Activated CD4-positive, alpha-beta T cell treated with anti-CD3 and anti-CD28 coated beads, Interleukin-2, amount 10 ng/mL, durations not matched to agents 24 days and 14 days (primary cell): ENCODE measurements around the gene DNMT3A. TPM values are rescaled to one million over a fixed set of nuclear protein-coding genes. Genes with fewer than 3 reads are reported as not detected.
"Not testable (repeated sequence)": the region's sequence is repeated elsewhere in the genome, so short reads cannot be mapped to it uniquely, and the experiment has no call there.

Source experiments
- DNase-seq: peaks from one replicate; pipeline ENCODE4 v3.0.0; 2022
- H3K27ac Mint-ChIP-seq: one replicate; pipeline ENCODE4 v1.8.0; 2022; ENCODE audit warnings: mild to moderate bottlenecking, mixed read lengths
- H3K27me3 Mint-ChIP-seq: one replicate; pipeline ENCODE4 v1.8.0; 2022; ENCODE audit warnings: mixed read lengths
- H3K36me3 Mint-ChIP-seq: one replicate; pipeline ENCODE4 v1.8.0; 2022; ENCODE audit warnings: low read depth, mild to moderate bottlenecking, mixed read lengths
- H3K4me1 Mint-ChIP-seq: one replicate; pipeline ENCODE4 v1.8.0; 2021; ENCODE audit warnings: mixed read lengths
- H3K4me3 Mint-ChIP-seq: one replicate; pipeline ENCODE4 v1.8.0; 2022; ENCODE audit warnings: mild to moderate bottlenecking, moderate library complexity, mixed read lengths
- H3K9me3 Mint-ChIP-seq: one replicate; pipeline ENCODE4 v1.8.0; 2021; ENCODE audit warnings: mixed read lengths
- intact Hi-C: fragments of 100-400 bp; cut with micrococcal nuclease; formaldehyde crosslinking; loops from one replicate; pipeline ENCODE4 v1.15.1; 2023
- total RNA-seq: library from RNA; stranded (reverse); gene quantifications from 2 replicates; pipeline ENCODE4 v1.2.3, GENCODE V29; 2022

DNMT3A gene
- total RNA-seq, 1 donor from 2014 or later = 102 TPM

- H3K4me3 Mint-ChIP-seq = peak overlapping the region; percentile 77
Observed at GRCh38 chr2:25215948-25216679, 125.6 kb downstream of the DNMT3A start.

GRCh38 chr2:25215232-25215631, 126.5 kb downstream of the DNMT3A start:
- Mint-ChIP-seq H3K27me3 (no peaks in the 10 kb centered on the region), H3K4me3 (peak overlapping the region; percentile 50), H3K4me1 (peaks cover 7% of the 10 kb centered on the region), H3K36me3 (no peaks in the 10 kb centered on the region), H3K9me3 (no peaks in the 10 kb centered on the region), H3K27ac (peak overlapping the region; percentile 68)
- DNase-seq = no peak
- intact Hi-C loops = no loop called here

More at GRCh38 chr2:25215948-25216679, 125.6 kb downstream of the DNMT3A start:
- Mint-ChIP-seq H3K36me3 (no peaks in the 10 kb centered on the region), H3K4me1 (peaks cover 5% of the 10 kb centered on the region), H3K27me3 (no peaks in the 10 kb centered on the region), H3K9me3 (no peaks in the 10 kb centered on the region), H3K27ac (peak overlapping the region; percentile 68)
- DNase-seq = peak; percentile 96
- intact Hi-C loops = no loop called here

GRCh38 chr2:25213229-25213628, 128.5 kb downstream of the DNMT3A start:
- H3K9me3 Mint-ChIP-seq = no peaks in the 10 kb centered on the region
- H3K36me3 Mint-ChIP-seq = no peaks in the 10 kb centered on the region
- DNase-seq = no peak
- no peaks in the 10 kb centered on the region for H3K27me3 Mint-ChIP-seq
- intact Hi-C loops = no loop called here
- no peak overlapping the region for H3K27ac Mint-ChIP-seq
- H3K4me3 Mint-ChIP-seq = no peak overlapping the region
- H3K4me1 Mint-ChIP-seq = peaks cover 12% of the 10 kb centered on the region

DNA sequence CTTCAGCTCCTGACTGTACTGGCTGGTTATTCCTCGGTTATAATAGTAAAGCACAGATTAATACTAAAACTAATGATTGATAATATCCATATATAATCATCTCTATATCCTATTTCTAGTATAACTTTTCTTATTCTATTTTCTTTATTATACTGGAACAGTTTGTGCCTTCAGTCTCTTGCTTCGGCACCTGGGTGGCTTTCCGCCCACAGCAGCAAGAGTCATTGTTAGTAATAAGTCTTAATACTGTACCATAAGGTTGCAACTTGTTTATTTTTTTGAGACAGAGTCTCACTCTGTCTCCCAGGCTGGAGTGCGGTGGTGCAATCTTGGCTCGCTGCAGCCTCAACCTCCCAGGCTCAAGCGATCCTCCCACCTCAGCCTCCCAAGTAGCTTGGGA, 130.8 kb downstream of the DNMT3A start:
- H3K27ac Mint-ChIP-seq, H3K4me3 Mint-ChIP-seq, DNase-seq, H3K9me3 Mint-ChIP-seq, H3K36me3 Mint-ChIP-seq, H3K27me3 Mint-ChIP-seq, intact Hi-C loops: not testable (repeated sequence)
- peaks cover 16% of the 10 kb centered on the region for H3K4me1 Mint-ChIP-seq

GRCh38 chr2:25207078-25207545, 134.6 kb downstream of the DNMT3A start:
- no peaks in the 10 kb centered on the region for H3K27me3 Mint-ChIP-seq
- DNase-seq = no peak
- H3K9me3 Mint-ChIP-seq = no peaks in the 10 kb centered on the region
- no peaks in the 10 kb centered on the region for H3K36me3 Mint-ChIP-seq
- H3K4me1 Mint-ChIP-seq = peaks cover 15% of the 10 kb centered on the region
- H3K27ac Mint-ChIP-seq = no peak overlapping the region
- no peak overlapping the region for H3K4me3 Mint-ChIP-seq
- intact Hi-C loops = no loop called here

DNA sequence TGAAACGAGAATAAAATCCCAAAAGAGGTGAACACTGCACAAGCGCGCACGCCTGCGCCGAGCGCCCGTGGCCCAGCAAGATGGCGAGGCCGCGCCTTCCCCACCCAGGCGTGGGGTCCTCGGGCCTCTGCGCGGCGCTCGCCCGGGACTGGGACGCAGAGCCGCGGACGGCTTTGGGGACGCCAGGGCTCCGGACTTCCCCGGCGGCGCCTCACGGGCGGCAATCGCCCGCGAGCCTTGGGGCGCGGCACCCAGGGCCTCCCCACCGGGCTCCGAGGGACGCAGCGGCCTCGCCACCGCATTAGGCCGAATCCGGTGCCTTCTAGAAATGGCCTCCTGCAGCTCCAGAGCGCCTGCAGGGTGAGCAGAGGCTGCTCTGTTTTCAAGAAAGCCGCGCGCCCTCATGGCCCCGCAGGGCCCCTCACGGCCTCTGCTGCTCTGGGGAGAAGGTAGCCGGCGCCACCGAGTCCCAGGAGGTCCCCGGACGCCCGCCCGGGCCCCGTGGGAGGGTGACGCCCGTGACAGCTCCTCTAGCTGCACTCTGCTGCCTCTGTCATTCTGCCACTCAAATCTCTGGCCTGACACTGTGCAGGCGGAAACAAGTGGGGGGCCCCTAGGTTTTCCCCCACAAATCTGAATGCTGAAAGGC, 137.4 kb downstream of the DNMT3A start:
- Mint-ChIP-seq H3K27me3 (peaks cover 2% of the 10 kb centered on the region), H3K4me3 (no peak overlapping the region), H3K4me1 (peaks cover 9% of the 10 kb centered on the region), H3K36me3 (no peaks in the 10 kb centered on the region), H3K27ac (no peak overlapping the region), H3K9me3 (no peaks in the 10 kb centered on the region)
- intact Hi-C loops = no loop called here
- DNase-seq = no peak

GRCh38 chr2:25202275-25202674, 139.4 kb downstream of the DNMT3A start:
- peaks cover 12% of the 10 kb centered on the region for H3K27me3 Mint-ChIP-seq
- no peaks in the 10 kb centered on the region for H3K9me3 Mint-ChIP-seq
- peaks cover 7% of the 10 kb centered on the region for H3K4me1 Mint-ChIP-seq
- DNase-seq = no peak
- H3K4me3 Mint-ChIP-seq = no peak overlapping the region
- intact Hi-C loops = no loop called here
- H3K36me3 Mint-ChIP-seq = no peaks in the 10 kb centered on the region
- H3K27ac Mint-ChIP-seq = no peak overlapping the region

DNA sequence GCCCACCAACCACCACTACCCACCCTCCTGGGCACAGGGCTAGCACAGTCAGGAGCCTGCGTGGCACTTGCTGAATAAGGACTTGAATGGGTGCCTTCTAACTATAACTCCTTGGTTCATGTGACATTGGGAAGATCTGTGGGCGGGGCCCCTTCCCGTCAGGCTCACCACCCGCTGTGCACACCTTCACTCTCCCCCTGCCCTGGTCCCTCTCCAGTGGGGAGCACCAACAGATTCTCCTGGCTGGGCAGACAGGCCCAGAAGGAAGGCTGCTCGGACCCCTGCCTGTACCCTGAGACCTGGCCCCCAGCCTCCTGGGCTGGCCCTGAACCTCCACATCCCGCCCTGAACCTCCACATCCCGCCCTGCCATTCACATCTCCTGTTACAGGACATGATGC, 139.9 kb downstream of the DNMT3A start:
- Mint-ChIP-seq H3K27ac (no peak overlapping the region), H3K4me1 (peaks cover 5% of the 10 kb centered on the region), H3K9me3 (no peaks in the 10 kb centered on the region), H3K27me3 (peaks cover 13% of the 10 kb centered on the region), H3K36me3 (no peaks in the 10 kb centered on the region), H3K4me3 (no peak overlapping the region)
- no peak for DNase-seq
- intact Hi-C loops = no loop called here

GRCh38 chr2:25201265-25201664, 140.5 kb downstream of the DNMT3A start:
- no peak overlapping the region for H3K27ac Mint-ChIP-seq
- intact Hi-C loops = no loop called here
- no peaks in the 10 kb centered on the region for H3K9me3 Mint-ChIP-seq
- peaks cover 13% of the 10 kb centered on the region for H3K27me3 Mint-ChIP-seq
- H3K36me3 Mint-ChIP-seq = no peaks in the 10 kb centered on the region
- peaks cover 5% of the 10 kb centered on the region for H3K4me1 Mint-ChIP-seq
- DNase-seq = no peak
- no peak overlapping the region for H3K4me3 Mint-ChIP-seq

GRCh38 chr2:25198576-25198975, 143.1 kb downstream of the DNMT3A start:
- no peaks in the 10 kb centered on the region for H3K9me3 Mint-ChIP-seq
- no peak overlapping the region for H3K4me3 Mint-ChIP-seq
- H3K36me3 Mint-ChIP-seq = no peaks in the 10 kb centered on the region
- peaks cover 13% of the 10 kb centered on the region for H3K27me3 Mint-ChIP-seq
- no peak for DNase-seq
- H3K4me1 Mint-ChIP-seq = peaks cover 5% of the 10 kb centered on the region
- H3K27ac Mint-ChIP-seq = no peak overlapping the region
- intact Hi-C loops = loop anchor here (5.0 to 10.0 kb wide), 2 partner anchors 64 to 786 kb away; no protein-coding TSS in a partner anchor

DNA sequence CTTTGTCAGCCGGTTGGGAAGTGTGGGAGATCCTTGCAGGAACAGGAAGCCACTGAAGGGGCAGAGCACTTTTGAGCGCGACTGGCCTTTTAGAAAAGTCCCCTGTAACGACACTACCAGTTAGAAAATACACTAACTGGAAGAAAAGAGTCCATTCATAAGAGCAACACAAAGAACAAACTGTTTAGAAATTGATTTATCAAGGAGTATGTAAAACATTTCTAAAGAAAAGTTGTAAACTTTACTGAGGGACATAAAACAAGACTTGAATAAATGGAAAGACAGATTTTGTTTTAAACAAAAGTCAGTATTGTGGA, 143.6 kb downstream of the DNMT3A start:
- Mint-ChIP-seq H3K27ac (no peak overlapping the region), H3K36me3 (no peaks in the 10 kb centered on the region), H3K9me3 (no peaks in the 10 kb centered on the region), H3K4me1 (peaks cover 5% of the 10 kb centered on the region), H3K27me3 (peaks cover 13% of the 10 kb centered on the region), H3K4me3 (no peak overlapping the region)
- no peak for DNase-seq
- intact Hi-C loops = loop anchor here (5.0 to 10.0 kb wide), 2 partner anchors 63 to 786 kb away; no protein-coding TSS in a partner anchor

DNA sequence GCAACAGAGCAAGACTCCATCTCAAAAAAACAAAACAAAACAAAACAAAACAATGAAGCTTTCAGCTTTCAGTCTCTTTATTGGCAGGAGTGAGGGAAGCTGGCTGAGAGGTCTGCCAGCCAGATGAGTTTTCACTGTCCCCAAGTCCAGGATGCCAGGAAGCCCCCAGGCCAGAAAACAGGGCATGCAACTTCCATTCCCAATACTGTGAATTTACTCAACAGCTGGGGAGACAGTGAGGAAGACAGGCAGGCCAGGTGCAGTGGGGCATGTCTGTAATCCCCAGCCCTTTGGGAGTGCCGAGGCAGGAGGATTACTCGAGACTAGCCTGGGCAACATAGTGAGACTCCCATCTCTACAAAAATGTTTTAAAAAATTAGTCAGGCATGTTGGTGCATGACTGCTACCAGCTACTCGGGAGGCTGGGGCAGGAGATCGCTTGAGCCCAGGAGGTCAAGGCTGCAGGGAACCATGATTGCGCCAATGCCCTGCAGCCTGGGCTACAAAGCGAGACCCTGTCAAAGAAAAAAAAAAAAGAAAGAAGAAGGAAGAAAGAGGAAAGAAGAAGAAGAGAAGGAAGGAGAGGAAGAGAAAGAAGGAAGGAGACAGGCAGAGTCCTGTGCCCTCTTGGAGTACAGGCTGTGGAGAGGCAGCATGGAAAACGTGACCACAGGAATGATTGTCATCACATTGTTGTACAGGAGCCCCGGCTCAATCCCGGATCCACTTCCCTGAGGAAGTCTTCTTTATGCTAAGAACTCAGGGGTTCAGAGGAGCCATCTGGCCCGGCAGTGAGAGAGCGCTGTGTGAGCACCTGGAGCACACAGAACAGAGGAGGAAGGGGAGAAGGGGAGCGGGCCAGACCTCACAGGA, 144.2 kb downstream of the DNMT3A start:
- Mint-ChIP-seq H3K36me3 (no peaks in the 10 kb centered on the region), H3K27me3 (peaks cover 13% of the 10 kb centered on the region), H3K27ac (no peak overlapping the region), H3K9me3 (no peaks in the 10 kb centered on the region), H3K4me3 (no peak overlapping the region), H3K4me1 (peaks cover 5% of the 10 kb centered on the region)
- intact Hi-C loops = loop anchor here (5.0 to 10.0 kb wide), 2 partner anchors 63 to 785 kb away; no protein-coding TSS in a partner anchor
- DNase-seq = no peak

DNA sequence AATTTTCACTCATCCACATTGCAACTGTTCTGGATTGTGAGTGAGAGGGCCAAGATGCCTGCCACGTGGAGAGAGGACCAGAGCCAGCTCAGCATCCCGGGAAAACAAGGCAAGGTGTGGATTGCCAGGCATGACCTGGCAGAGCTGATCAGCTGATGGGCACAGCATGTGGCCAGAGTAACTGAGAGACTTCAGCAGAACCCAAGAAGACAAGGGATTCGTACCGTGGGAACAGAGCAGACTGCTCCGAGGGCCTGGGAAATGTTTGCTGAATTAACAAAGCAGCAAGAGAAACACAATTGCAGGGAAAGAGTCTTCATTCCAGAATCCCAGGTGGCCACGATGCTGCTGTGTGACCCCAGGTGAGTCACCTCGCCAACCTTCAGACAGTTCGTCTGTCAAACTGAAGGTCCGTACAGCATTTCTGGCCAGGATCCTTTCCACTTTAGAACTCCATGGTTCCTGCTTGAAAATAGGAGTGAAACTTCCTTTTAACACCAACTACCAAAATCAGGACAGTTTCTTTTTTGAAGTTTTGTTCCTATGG, 147.1 kb downstream of the DNMT3A start:
- Mint-ChIP-seq H3K9me3 (no peaks in the 10 kb centered on the region), H3K4me3 (no peak overlapping the region), H3K27ac (no peak overlapping the region), H3K36me3 (no peaks in the 10 kb centered on the region), H3K27me3 (peaks cover 15% of the 10 kb centered on the region), H3K4me1 (no peaks in the 10 kb centered on the region)
- no peak for DNase-seq
- intact Hi-C loops = loop anchor here (5.0 to 10.0 kb wide), 2 partner anchors 60 to 782 kb away; no protein-coding TSS in a partner anchor
